ENCODE data around the gene KAZN.

Gene KAZN

DNA sequence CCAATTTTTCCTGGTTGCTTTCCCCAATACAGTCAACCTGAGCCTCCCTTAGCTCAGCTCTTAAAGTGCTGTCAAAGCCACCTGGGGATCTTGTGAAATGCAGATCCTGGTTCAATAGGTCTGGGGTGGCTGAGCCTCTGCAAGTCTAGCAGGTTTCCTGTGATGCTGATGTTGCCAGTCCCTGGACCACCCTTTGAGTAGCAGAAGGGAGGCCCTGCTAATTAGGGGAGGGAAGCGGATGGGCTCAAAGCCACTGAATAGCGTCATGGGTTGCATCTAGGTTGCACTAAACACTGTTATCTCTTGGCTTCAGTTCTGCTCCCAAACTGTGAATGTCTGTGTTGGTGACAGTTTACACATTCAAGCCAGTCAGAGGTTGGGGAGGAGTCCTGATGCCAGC, 127.2 kb downstream of the KAZN start:
- H4K8ac ChIP-seq (ENCODE audit: low read length): no peak overlapping the region
- peaks cover 5 to 7% of the 10 kb centered on the region in 2 experiments for H3K27me3 ChIP-seq (ENCODE audit: control insufficient read depth in 1 of 2, insufficient read depth in 1 of 2, low read length in 2 of 2)
- DNase-seq: no peak
- H2BK12ac ChIP-seq (ENCODE audit: low read length in 2 of 2): no peak overlapping the region
- H3K79me1 ChIP-seq (replicated peaks; ENCODE audit: low read length, poor library complexity, severe bottlenecking): no peaks in the 10 kb centered on the region
- H3K23ac ChIP-seq (ENCODE audit: low read length in 2 of 2): no peak overlapping the region
- H2AK5ac ChIP-seq (ENCODE audit: low read length, severe bottlenecking): no peak overlapping the region
- H3K9ac ChIP-seq (ENCODE audit: low read length): no peak overlapping the region
- H4K91ac ChIP-seq (ENCODE audit: low read length): no peak overlapping the region
- H2BK120ac ChIP-seq (ENCODE audit: low read depth, low read length): no peak overlapping the region
- H3K4ac ChIP-seq (ENCODE audit: low read depth in 1 of 2, low read length in 2 of 2): no peak overlapping the region
- no peaks in the 10 kb centered on the region for H3K4me1 ChIP-seq (ENCODE audit: control insufficient read depth, insufficient read depth, low read depth, low read length)
- no peaks in the 10 kb centered on the region for H3K36me3 ChIP-seq (ENCODE audit: control insufficient read depth in 1 of 2, insufficient read depth in 2 of 2, low read depth in 1 of 2, low read length in 2 of 2)
- no peak overlapping the region for H2AFZ ChIP-seq (ENCODE audit: low read depth, low read length)
- H3K9me3 ChIP-seq (ENCODE audit: control insufficient read depth, low read length): no peaks in the 10 kb centered on the region
- H3K4me2 ChIP-seq (ENCODE audit: low read length, poor library complexity, severe bottlenecking): no peak overlapping the region
- no peak overlapping the region for H2BK5ac ChIP-seq (ENCODE audit: low read depth, low read length, poor library complexity, severe bottlenecking)
- no peak overlapping the region for H3K18ac ChIP-seq (ENCODE audit: low read depth in 1 of 2, low read length in 2 of 2)
- WGBS: 39% methylated on average over 2 of the region's 2 CpGs
- no peak overlapping the region for H2BK15ac ChIP-seq (ENCODE audit: low read depth, poor library complexity, severe bottlenecking)
- no peak overlapping the region for H3K27ac ChIP-seq (ENCODE audit: low read length, poor library complexity, severe bottlenecking)
- H3K4me3 ChIP-seq (ENCODE audit: insufficient read depth in 1 of 2, low read depth in 1 of 2, low read length in 2 of 2): no peak overlapping the region
- no peak overlapping the region for H3K14ac ChIP-seq (ENCODE audit: low read length in 2 of 2)

DNA sequence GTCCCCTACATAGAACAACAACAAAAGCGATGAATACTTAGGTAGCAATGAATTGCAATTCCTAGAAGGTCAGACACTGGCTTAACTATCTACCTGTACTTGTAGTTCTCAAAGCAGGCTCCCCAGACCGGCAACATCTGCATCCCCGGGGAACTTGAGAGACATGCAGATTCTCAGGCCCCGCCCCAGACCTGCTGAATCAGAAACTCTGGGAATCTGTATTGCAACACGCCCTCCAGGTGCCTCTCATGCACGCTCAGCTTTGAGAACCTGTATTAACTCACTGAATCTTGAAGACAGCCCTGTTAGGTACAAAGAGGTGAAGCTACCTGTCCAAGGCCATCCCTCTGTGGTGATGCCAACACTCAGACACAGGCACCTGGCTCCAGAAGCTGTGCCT, 128.1 kb downstream of the KAZN start:
- Histone ChIP-seq H2AFZ (ENCODE audit: low read depth, low read length) (no peak overlapping the region), H3K36me3 (ENCODE audit: control insufficient read depth in 1 of 2, insufficient read depth in 2 of 2, low read depth in 1 of 2, low read length in 2 of 2) (no peaks in the 10 kb centered on the region), H3K4ac (ENCODE audit: low read depth in 1 of 2, low read length in 2 of 2) (no peak overlapping the region), H2BK120ac (ENCODE audit: low read depth, low read length) (no peak overlapping the region), H4K91ac (ENCODE audit: low read length) (no peak overlapping the region), H2BK15ac (ENCODE audit: low read depth, poor library complexity, severe bottlenecking) (no peak overlapping the region), H2BK12ac (ENCODE audit: low read length in 2 of 2) (no peak overlapping the region), H3K9me3 (ENCODE audit: control insufficient read depth, low read length) (no peaks in the 10 kb centered on the region), H2BK5ac (ENCODE audit: low read depth, low read length, poor library complexity, severe bottlenecking) (no peak overlapping the region), H3K9ac (ENCODE audit: low read length) (no peak overlapping the region), H3K27ac (ENCODE audit: low read length, poor library complexity, severe bottlenecking) (no peak overlapping the region), H3K4me2 (ENCODE audit: low read length, poor library complexity, severe bottlenecking) (no peak overlapping the region), H2AK5ac (ENCODE audit: low read length, severe bottlenecking) (no peak overlapping the region), H3K4me3 (ENCODE audit: insufficient read depth in 1 of 2, low read depth in 1 of 2, low read length in 2 of 2) (no peak overlapping the region), H3K14ac (ENCODE audit: low read length in 2 of 2) (no peak overlapping the region), H4K8ac (ENCODE audit: low read length) (no peak overlapping the region), H3K4me1 (ENCODE audit: control insufficient read depth, insufficient read depth, low read depth, low read length) (peaks cover 2% of the 10 kb centered on the region), H3K18ac (ENCODE audit: low read depth in 1 of 2, low read length in 2 of 2) (no peak overlapping the region), H3K79me1 (replicated peaks; ENCODE audit: low read length, poor library complexity, severe bottlenecking) (no peaks in the 10 kb centered on the region), H3K23ac (ENCODE audit: low read length in 2 of 2) (no peak overlapping the region), H3K27me3 (ENCODE audit: control insufficient read depth in 1 of 2, insufficient read depth in 1 of 2, low read length in 2 of 2) (peaks cover 5 to 7% of the 10 kb centered on the region in 2 experiments)
- no peak for DNase-seq
- WGBS: 73% methylated on average over 6 of the region's 6 CpGs

GRCh38 chr1:14728516-14728915, 130.0 kb downstream of the KAZN start:
- no peak overlapping the region for H4K8ac ChIP-seq (ENCODE audit: low read length)
- H2BK15ac ChIP-seq (ENCODE audit: low read depth, poor library complexity, severe bottlenecking): no peak overlapping the region
- no peak overlapping the region for H2AFZ ChIP-seq (ENCODE audit: low read depth, low read length)
- no peak overlapping the region for H2BK12ac ChIP-seq (ENCODE audit: low read length in 2 of 2)
- no peak overlapping the region for H3K4ac ChIP-seq (ENCODE audit: low read depth in 1 of 2, low read length in 2 of 2)
- 94% methylated on average over 7 of the region's 7 CpGs for WGBS
- H3K79me1 ChIP-seq (replicated peaks; ENCODE audit: low read length, poor library complexity, severe bottlenecking): no peaks in the 10 kb centered on the region
- H3K4me2 ChIP-seq (ENCODE audit: low read length, poor library complexity, severe bottlenecking): no peak overlapping the region
- H3K14ac ChIP-seq (ENCODE audit: low read length in 2 of 2): no peak overlapping the region
- no peak overlapping the region for H2BK5ac ChIP-seq (ENCODE audit: low read depth, low read length, poor library complexity, severe bottlenecking)
- H3K23ac ChIP-seq (ENCODE audit: low read length in 2 of 2): no peak overlapping the region
- no peak overlapping the region for H3K9ac ChIP-seq (ENCODE audit: low read length)
- H2AK5ac ChIP-seq (ENCODE audit: low read length, severe bottlenecking): no peak overlapping the region
- H2BK120ac ChIP-seq (ENCODE audit: low read depth, low read length): no peak overlapping the region
- H3K9me3 ChIP-seq (ENCODE audit: control insufficient read depth, low read length): no peaks in the 10 kb centered on the region
- DNase-seq: no peak
- peaks cover 5 to 7% of the 10 kb centered on the region in 2 experiments for H3K27me3 ChIP-seq (ENCODE audit: control insufficient read depth in 1 of 2, insufficient read depth in 1 of 2, low read length in 2 of 2)
- no peak overlapping the region for H3K27ac ChIP-seq (ENCODE audit: low read length, poor library complexity, severe bottlenecking)
- H4K91ac ChIP-seq (ENCODE audit: low read length): no peak overlapping the region
- H3K4me3 ChIP-seq (ENCODE audit: insufficient read depth in 1 of 2, low read depth in 1 of 2, low read length in 2 of 2): no peak overlapping the region
- H3K4me1 ChIP-seq (ENCODE audit: control insufficient read depth, insufficient read depth, low read depth, low read length): peaks cover 11% of the 10 kb centered on the region
- no peak overlapping the region for H3K18ac ChIP-seq (ENCODE audit: low read depth in 1 of 2, low read length in 2 of 2)
- H3K36me3 ChIP-seq (ENCODE audit: control insufficient read depth in 1 of 2, insufficient read depth in 2 of 2, low read depth in 1 of 2, low read length in 2 of 2): no peaks in the 10 kb centered on the region

DNA sequence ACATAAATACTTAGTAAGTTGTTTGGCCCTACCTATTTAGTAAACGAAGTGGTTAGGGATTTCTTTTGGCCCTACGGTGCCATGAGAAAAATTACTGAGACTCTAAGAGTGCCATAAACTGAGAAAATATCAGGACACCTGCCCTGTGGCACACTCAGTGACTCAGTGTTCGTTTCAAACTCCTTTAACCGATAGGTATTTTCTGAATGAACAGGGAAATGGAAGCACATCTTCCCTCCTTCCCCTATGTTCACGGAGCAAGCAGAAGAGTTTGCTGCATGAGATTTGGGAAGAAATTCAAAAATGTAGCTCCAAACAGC, 134.2 kb downstream of the KAZN start:
- H3K27me3 ChIP-seq (ENCODE audit: control insufficient read depth in 1 of 2, insufficient read depth in 1 of 2, low read length in 2 of 2): peaks cover 0 to 12% of the 10 kb centered on the region in 2 experiments
- H2BK12ac ChIP-seq (ENCODE audit: low read length in 2 of 2): no peak overlapping the region
- H4K8ac ChIP-seq (ENCODE audit: low read length): no peak overlapping the region
- peak overlapping the region; percentile 11 for H3K4me2 ChIP-seq (ENCODE audit: low read length, poor library complexity, severe bottlenecking)
- H2BK120ac ChIP-seq (ENCODE audit: low read depth, low read length): no peak overlapping the region
- H2AFZ ChIP-seq (ENCODE audit: low read depth, low read length): no peak overlapping the region
- H3K9ac ChIP-seq (ENCODE audit: low read length): peak overlapping the region; percentile 43
- H4K91ac ChIP-seq (ENCODE audit: low read length): no peak overlapping the region
- 54% methylated on average over 3 of the region's 5 CpGs for WGBS
- H3K27ac ChIP-seq (ENCODE audit: low read length, poor library complexity, severe bottlenecking): peak overlapping the region; percentile 78
- H3K4ac ChIP-seq (ENCODE audit: low read depth in 1 of 2, low read length in 2 of 2): peak overlapping the region in 1 of 2 experiments; percentile 24
- no peaks in the 10 kb centered on the region for H3K79me1 ChIP-seq (replicated peaks; ENCODE audit: low read length, poor library complexity, severe bottlenecking)
- H3K18ac ChIP-seq (ENCODE audit: low read depth in 1 of 2, low read length in 2 of 2): no peak overlapping the region
- no peaks in the 10 kb centered on the region for H3K9me3 ChIP-seq (ENCODE audit: control insufficient read depth, low read length)
- H3K23ac ChIP-seq (ENCODE audit: low read length in 2 of 2): no peak overlapping the region
- DNase-seq: no peak
- H3K4me3 ChIP-seq (ENCODE audit: insufficient read depth in 1 of 2, low read depth in 1 of 2, low read length in 2 of 2): peak overlapping the region in 1 of 2 experiments; percentile 64
- H3K36me3 ChIP-seq (ENCODE audit: control insufficient read depth in 1 of 2, insufficient read depth in 2 of 2, low read depth in 1 of 2, low read length in 2 of 2): no peaks in the 10 kb centered on the region
- no peak overlapping the region for H2AK5ac ChIP-seq (ENCODE audit: low read length, severe bottlenecking)
- H3K4me1 ChIP-seq (ENCODE audit: control insufficient read depth, insufficient read depth, low read depth, low read length): peaks cover 16% of the 10 kb centered on the region
- H3K14ac ChIP-seq (ENCODE audit: low read length in 2 of 2): no peak overlapping the region
- no peak overlapping the region for H2BK15ac ChIP-seq (ENCODE audit: low read depth, poor library complexity, severe bottlenecking)
- peak overlapping the region; percentile 19 for H2BK5ac ChIP-seq (ENCODE audit: low read depth, low read length, poor library complexity, severe bottlenecking)
